ENCODE measurements around the gene PCDH9.
A peak's percentile ranks its signal among the peaks of the same experiment; 100 is the strongest.

The PCDH9 gene

DNA sequence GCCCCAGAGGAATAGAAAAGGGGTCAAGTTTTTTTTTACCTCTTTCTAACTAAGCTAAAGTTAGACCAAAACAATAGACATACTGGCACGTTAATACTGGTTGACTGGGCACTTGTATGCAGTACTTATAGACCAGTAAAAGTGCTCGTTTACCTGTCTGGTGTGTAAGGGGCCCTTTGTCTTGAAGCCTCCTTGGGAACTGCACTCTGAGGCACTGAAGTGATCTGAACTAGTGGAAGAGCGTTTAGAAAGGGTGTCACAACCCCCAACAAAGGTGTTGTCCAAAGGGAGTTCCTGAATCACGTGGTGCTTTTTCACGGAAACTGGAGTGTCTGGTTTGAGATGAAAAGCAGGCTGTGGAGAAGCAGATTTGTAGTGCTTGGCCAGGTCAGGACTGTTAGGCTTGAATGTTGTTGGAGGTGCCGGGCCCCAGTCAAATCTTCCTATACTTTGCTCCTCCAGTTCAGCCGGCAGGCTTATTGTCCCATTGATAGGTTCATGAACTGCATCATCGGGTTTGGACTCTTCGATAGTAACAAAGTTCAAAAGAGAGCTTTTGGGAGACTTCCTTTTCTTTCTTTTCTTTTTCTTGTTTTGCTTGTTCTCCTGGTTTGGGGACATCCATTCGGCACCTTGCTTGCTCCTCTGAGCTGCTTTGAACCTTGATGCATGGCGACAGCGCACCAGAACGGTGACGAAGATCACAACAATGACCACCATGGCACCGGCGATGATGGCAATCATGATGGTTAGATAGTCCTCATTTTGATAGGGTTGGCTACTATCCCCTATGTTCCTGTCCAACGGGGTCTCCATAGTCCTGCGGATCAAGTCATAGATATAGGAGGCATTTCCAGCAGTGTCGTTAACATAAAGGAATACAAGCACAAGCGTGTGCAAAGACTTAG, 4.6 kb downstream of the PCDH9 start:
- Histone ChIP-seq H3K9me3 (ENCODE audit: control insufficient read depth, insufficient read depth, low read length) (no peaks in the 10 kb centered on the region), H3K27me3 (ENCODE audit: control insufficient read depth, insufficient read depth, low read length) (no peaks in the 10 kb centered on the region), H3K36me3 (ENCODE audit: control insufficient read depth, insufficient read depth, low read length) (no peaks in the 10 kb centered on the region), H3K27ac (ENCODE audit: low read length) (no peak overlapping the region), H3K4me3 (ENCODE audit: low read length) (no peak overlapping the region), H3K4me1 (ENCODE audit: control insufficient read depth, insufficient read depth, low read length) (no peaks in the 10 kb centered on the region)
- no CpG with 5 or more reads among the region's 20 CpGs for WGBS (ENCODE audit: insufficient coverage, insufficient read length)
- no peak for DNase-seq (ENCODE audit: low read depth, low spot score)

DNA sequence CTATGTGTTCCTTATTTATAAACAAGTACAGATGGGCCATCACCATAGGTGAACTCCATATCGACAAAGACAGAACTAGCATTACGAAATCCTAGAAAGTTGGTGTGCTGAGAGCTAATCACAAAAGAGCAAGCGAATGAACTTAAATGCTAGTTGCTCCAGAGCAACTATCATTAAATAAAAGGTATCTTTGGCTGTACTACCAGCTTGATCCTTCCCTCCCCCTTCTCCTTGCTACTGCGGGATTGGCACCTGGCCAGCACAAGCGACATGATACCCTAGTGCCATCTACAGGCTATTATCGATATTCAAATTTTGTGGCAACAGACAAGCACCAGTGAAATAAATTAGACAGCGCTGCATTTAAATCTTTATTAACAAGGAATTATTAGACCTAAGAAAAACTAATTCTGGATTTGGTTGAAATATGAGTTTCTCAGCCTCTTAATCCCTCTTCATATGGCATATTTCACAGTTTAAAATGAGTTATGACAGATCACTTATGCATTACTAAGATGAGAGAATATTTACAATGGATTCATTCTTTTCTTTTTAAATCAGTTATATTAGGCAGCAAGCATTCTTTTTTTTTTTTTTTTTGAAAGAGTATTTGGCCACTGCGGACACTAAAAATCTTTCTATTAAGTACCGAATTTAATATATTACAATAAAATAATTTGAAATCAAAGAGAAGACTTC, 5.8 kb downstream of the PCDH9 start:
- no CpG with 5 or more reads among the region's 9 CpGs for WGBS (ENCODE audit: insufficient coverage, insufficient read length)
- Histone ChIP-seq H3K27ac (ENCODE audit: low read length) (no peak overlapping the region), H3K4me3 (ENCODE audit: low read length) (no peak overlapping the region), H3K4me1 (ENCODE audit: control insufficient read depth, insufficient read depth, low read length) (no peaks in the 10 kb centered on the region), H3K27me3 (ENCODE audit: control insufficient read depth, insufficient read depth, low read length) (no peaks in the 10 kb centered on the region), H3K9me3 (ENCODE audit: control insufficient read depth, insufficient read depth, low read length) (no peaks in the 10 kb centered on the region), H3K36me3 (ENCODE audit: control insufficient read depth, insufficient read depth, low read length) (no peaks in the 10 kb centered on the region)
- DNase-seq (ENCODE audit: low read depth, low spot score) = peak; percentile 27

GRCh38 chr13:67223742-67224141, 6.4 kb downstream of the PCDH9 start:
- no peaks in the 10 kb centered on the region for H3K9me3 ChIP-seq (ENCODE audit: control insufficient read depth, insufficient read depth, low read length)
- H3K4me1 ChIP-seq (ENCODE audit: control insufficient read depth, insufficient read depth, low read length) = no peaks in the 10 kb centered on the region
- no peaks in the 10 kb centered on the region for H3K36me3 ChIP-seq (ENCODE audit: control insufficient read depth, insufficient read depth, low read length)
- H3K27ac ChIP-seq (ENCODE audit: low read length) = no peak overlapping the region
- H3K27me3 ChIP-seq (ENCODE audit: control insufficient read depth, insufficient read depth, low read length) = no peaks in the 10 kb centered on the region
- no peak for DNase-seq (ENCODE audit: low read depth, low spot score)
- no peak overlapping the region for H3K4me3 ChIP-seq (ENCODE audit: low read length)
- WGBS (ENCODE audit: insufficient coverage, insufficient read length) = no CpG with 5 or more reads among the region's 1 CpG

- H3K36me3 ChIP-seq (ENCODE audit: control insufficient read depth, insufficient read depth, low read length) = no peaks in the 10 kb centered on the region
- H3K4me3 ChIP-seq (ENCODE audit: low read length) = no peak overlapping the region
- H3K27ac ChIP-seq (ENCODE audit: low read length) = no peak overlapping the region
- no CpG with 5 or more reads among the region's 2 CpGs for WGBS (ENCODE audit: insufficient coverage, insufficient read length)
- no peaks in the 10 kb centered on the region for H3K4me1 ChIP-seq (ENCODE audit: control insufficient read depth, insufficient read depth, low read length)
- no peaks in the 10 kb centered on the region for H3K9me3 ChIP-seq (ENCODE audit: control insufficient read depth, insufficient read depth, low read length)
- no peaks in the 10 kb centered on the region for H3K27me3 ChIP-seq (ENCODE audit: control insufficient read depth, insufficient read depth, low read length)
- no peak for DNase-seq (ENCODE audit: low read depth, low spot score)
These were observed 7.1 kb downstream of the PCDH9 start for GRCh38 chr13:67223024-67223423.

- Histone ChIP-seq H3K4me1 (ENCODE audit: control insufficient read depth, insufficient read depth, low read length) (no peaks in the 10 kb centered on the region), H3K27me3 (ENCODE audit: control insufficient read depth, insufficient read depth, low read length) (no peaks in the 10 kb centered on the region), H3K36me3 (ENCODE audit: control insufficient read depth, insufficient read depth, low read length) (no peaks in the 10 kb centered on the region), H3K9me3 (ENCODE audit: control insufficient read depth, insufficient read depth, low read length) (no peaks in the 10 kb centered on the region), H3K27ac (ENCODE audit: low read length) (no peak overlapping the region), H3K4me3 (ENCODE audit: low read length) (no peak overlapping the region)
- no peak for DNase-seq (ENCODE audit: low read depth, low spot score)
- WGBS (ENCODE audit: insufficient coverage, insufficient read length) = no CpG with 5 or more reads among the region's 3 CpGs
These were observed 8.4 kb downstream of the PCDH9 start for GRCh38 chr13:67221630-67222226.

DNA sequence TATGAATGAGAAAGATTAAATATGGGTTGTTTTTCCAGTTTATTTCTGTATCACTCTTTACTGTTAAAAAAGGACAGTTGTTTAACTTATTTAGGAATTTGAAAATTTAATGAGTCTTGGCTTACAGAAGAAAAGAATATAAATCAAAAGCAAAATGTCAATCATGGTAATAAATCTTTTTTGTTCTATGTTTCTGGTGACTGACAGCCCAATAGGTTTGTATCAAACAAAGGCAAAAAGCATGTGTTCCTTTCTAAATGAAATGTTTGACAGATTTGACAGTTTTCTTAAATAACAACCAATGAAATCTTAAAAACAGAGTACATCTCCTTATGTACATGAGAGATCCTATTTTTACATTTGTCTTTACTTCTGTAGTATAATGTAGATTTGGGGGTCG, 11.0 kb downstream of the PCDH9 start:
- Histone ChIP-seq H3K4me1 (ENCODE audit: control insufficient read depth, insufficient read depth, low read length) (no peaks in the 10 kb centered on the region), H3K36me3 (ENCODE audit: control insufficient read depth, insufficient read depth, low read length) (no peaks in the 10 kb centered on the region), H3K27me3 (ENCODE audit: control insufficient read depth, insufficient read depth, low read length) (no peaks in the 10 kb centered on the region), H3K4me3 (ENCODE audit: low read length) (no peak overlapping the region), H3K9me3 (ENCODE audit: control insufficient read depth, insufficient read depth, low read length) (no peaks in the 10 kb centered on the region), H3K27ac (ENCODE audit: low read length) (no peak overlapping the region)
- no CpG with 5 or more reads among the region's 1 CpG for WGBS (ENCODE audit: insufficient coverage, insufficient read length)
- no peak for DNase-seq (ENCODE audit: low read depth, low spot score)

DNA sequence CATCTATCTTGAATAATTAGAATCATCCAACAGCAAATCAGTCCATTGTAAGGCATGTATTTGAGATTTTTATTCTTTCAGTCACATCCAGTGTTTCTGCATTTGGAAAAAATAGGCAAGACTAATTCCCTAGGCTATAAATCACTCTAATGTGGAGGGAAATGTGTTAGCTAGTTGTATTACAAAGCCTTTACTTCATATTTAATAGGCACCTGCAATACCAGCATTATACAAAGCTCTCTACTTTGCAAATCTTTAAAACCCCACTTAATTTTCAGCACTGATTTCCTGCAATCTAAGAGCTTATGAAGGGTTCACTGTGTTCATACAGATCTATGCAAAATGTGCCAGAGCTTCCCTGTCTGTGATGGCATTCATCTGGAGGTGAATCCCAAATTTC, 12.3 kb downstream of the PCDH9 start:
- H3K27me3 ChIP-seq (ENCODE audit: control insufficient read depth, insufficient read depth, low read length) = no peaks in the 10 kb centered on the region
- DNase-seq (ENCODE audit: low read depth, low spot score) = no peak
- no peaks in the 10 kb centered on the region for H3K4me1 ChIP-seq (ENCODE audit: control insufficient read depth, insufficient read depth, low read length)
- no peak overlapping the region for H3K4me3 ChIP-seq (ENCODE audit: low read length)
- H3K27ac ChIP-seq (ENCODE audit: low read length) = no peak overlapping the region
- H3K9me3 ChIP-seq (ENCODE audit: control insufficient read depth, insufficient read depth, low read length) = no peaks in the 10 kb centered on the region
- H3K36me3 ChIP-seq (ENCODE audit: control insufficient read depth, insufficient read depth, low read length) = no peaks in the 10 kb centered on the region

DNA sequence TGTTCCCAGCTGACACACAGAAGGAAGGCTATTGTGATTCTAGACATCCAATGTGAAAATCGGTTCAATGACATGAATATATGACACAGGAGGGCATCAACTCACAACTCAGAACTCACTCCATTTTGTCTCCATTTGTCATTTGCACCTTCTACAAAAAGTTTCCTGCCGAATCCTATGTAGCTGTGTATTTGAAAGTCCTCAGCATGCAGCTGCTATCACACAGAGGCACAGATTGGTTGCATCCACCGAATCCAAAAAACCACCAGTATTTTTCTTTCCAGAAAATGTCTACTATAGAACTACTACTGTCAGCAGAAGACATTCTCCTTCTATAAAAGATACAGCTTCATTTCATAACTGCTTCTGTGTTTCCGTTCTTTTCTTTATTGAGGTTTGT, 13.3 kb downstream of the PCDH9 start:
- H3K27ac ChIP-seq (ENCODE audit: low read length) = no peak overlapping the region
- no peaks in the 10 kb centered on the region for H3K27me3 ChIP-seq (ENCODE audit: control insufficient read depth, insufficient read depth, low read length)
- no peak for DNase-seq (ENCODE audit: low read depth, low spot score)
- no CpG with 5 or more reads among the region's 4 CpGs for WGBS (ENCODE audit: insufficient coverage, insufficient read length)
- no peaks in the 10 kb centered on the region for H3K4me1 ChIP-seq (ENCODE audit: control insufficient read depth, insufficient read depth, low read length)
- no peaks in the 10 kb centered on the region for H3K36me3 ChIP-seq (ENCODE audit: control insufficient read depth, insufficient read depth, low read length)
- no peak overlapping the region for H3K4me3 ChIP-seq (ENCODE audit: low read length)
- H3K9me3 ChIP-seq (ENCODE audit: control insufficient read depth, insufficient read depth, low read length) = no peaks in the 10 kb centered on the region

DNA sequence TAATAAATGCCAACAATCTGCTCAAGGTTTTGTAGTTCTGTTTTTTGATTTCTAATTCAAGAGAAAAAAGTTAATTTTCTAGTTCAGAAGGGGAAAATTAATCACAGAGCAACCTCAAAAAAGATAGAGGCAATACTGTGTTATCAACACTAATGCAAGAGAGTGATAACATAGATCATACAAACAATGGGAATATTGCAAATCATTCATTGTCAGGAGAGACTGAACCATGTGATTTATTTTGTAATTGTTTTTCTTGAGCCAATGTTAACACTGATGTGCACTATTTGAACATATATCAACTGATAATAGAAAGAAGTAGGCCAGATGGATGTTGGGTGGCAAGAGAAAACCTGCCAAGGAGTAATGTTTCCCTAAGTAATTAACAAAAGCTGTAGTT, 19.9 kb downstream of the PCDH9 start:
- Histone ChIP-seq H3K27me3 (ENCODE audit: control insufficient read depth, insufficient read depth, low read length) (no peaks in the 10 kb centered on the region), H3K4me3 (ENCODE audit: low read length) (no peak overlapping the region), H3K36me3 (ENCODE audit: control insufficient read depth, insufficient read depth, low read length) (no peaks in the 10 kb centered on the region), H3K9me3 (ENCODE audit: control insufficient read depth, insufficient read depth, low read length) (no peaks in the 10 kb centered on the region), H3K27ac (ENCODE audit: low read length) (no peak overlapping the region), H3K4me1 (ENCODE audit: control insufficient read depth, insufficient read depth, low read length) (no peaks in the 10 kb centered on the region)
- DNase-seq (ENCODE audit: low read depth, low spot score) = no peak

DNA sequence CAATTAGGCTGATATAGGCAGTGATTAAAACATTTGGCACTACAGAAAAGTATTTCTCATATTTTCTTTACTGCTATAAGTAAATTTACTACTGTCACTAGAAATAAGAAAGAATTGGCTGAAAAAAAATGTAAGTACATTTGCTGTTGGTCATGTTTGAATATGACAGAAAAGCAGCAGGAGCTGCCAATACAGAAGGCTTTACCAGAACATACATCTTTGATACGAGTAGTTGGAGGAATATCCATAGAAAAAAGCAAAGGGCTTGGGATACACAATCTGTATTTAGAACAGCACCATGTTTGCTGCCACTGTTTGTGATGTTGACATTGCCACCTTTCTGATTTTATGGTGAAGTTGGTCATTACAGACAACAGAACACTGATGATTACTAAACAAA, 21.6 kb downstream of the PCDH9 start:
- H3K36me3 ChIP-seq (ENCODE audit: control insufficient read depth, insufficient read depth, low read length) = no peaks in the 10 kb centered on the region
- H3K9me3 ChIP-seq (ENCODE audit: control insufficient read depth, insufficient read depth, low read length) = no peaks in the 10 kb centered on the region
- no peaks in the 10 kb centered on the region for H3K27me3 ChIP-seq (ENCODE audit: control insufficient read depth, insufficient read depth, low read length)
- H3K4me1 ChIP-seq (ENCODE audit: control insufficient read depth, insufficient read depth, low read length) = no peaks in the 10 kb centered on the region
- no peak overlapping the region for H3K27ac ChIP-seq (ENCODE audit: low read length)
- no peak for DNase-seq (ENCODE audit: low read depth, low spot score)
- WGBS (ENCODE audit: insufficient coverage, insufficient read length) = no CpG with 5 or more reads among the region's 1 CpG
- no peak overlapping the region for H3K4me3 ChIP-seq (ENCODE audit: low read length)

All from iPS DF 6.9 (cell line).